HCT116 (cell line): ENCODE results near the gene GNL3L. TPM values are rescaled to one million over a fixed set of nuclear protein-coding genes. Genes with fewer than 3 reads are reported as not detected.
A peak's percentile ranks its signal among the peaks of the same experiment; 100 is the strongest.

ENCODE experiments used
- ATAC-seq: fragments of 200-7000 bp; cut with Tn5 transposase; 2 replicates; pipeline ENCODE4 v1.9.1; 2020; ENCODE audit warnings: mild to moderate bottlenecking, moderate library complexity
- BruUV-seq: library from RNA; stranded (reverse); fragments of 400-500 nt; replicated peaks from 2 replicates; lab custom pipeline; 2021; lab: Mats Ljungman, UMichigan
- CTCF ChIA-PET: fragments of 300-600 bp; sonication (Branson Sonifier 250); formaldehyde crosslinking; loops from one replicate; lab custom pipeline; 2021; ENCODE audit warnings: antibody characterized with exemption; lab: Charles Lee
- POLR2A ChIA-PET: fragments of 300-600, 350-600 bp; sonication (Branson Sonifier 250); formaldehyde crosslinking; loops from one replicate; lab custom pipeline; 2021; ENCODE audit warnings: antibody characterized with exemption; lab: Charles Lee
- RAD21 ChIA-PET, 2 experiments: fragments of 300-600 bp; sonication (Branson Sonifier 250); formaldehyde crosslinking; loops; one replicate each; lab custom pipeline; 2023; ENCODE audit warnings: low total read pairs in 2 of 2; ENCODE audit not compliant: uncharacterized antibody in 2 of 2, unreplicated experiment in 2 of 2, low non-redundant PET in 1 of 2; lab: Charles Lee
- DNase-seq: peaks from one replicate; pipeline ENCODE4 v3.0.0-alpha.2; 2010; ENCODE audit warnings: low read depth, low spot score
- H2AFZ ChIP-seq: fragments of 200-600 bp; shearing (Covaris generic), sonication (generic); 2 replicates; pipeline ENCODE4 v1.6.1; 2017; ENCODE audit warnings: low read depth, mixed run types, mixed read lengths, antibody characterized with exemption, low read length; ENCODE audit not compliant: poor library complexity, severe bottlenecking
- H3K27ac ChIP-seq: 2 replicates; pipeline ENCODE4 v1.5.1; 2012; ENCODE audit warnings: low read depth, low read length
- H3K27me3 ChIP-seq: fragments of 200-600 bp; sonication (generic); 2 replicates; pipeline ENCODE4 v1.6.1; 2016; ENCODE audit warnings: mixed run types, low read length, mixed read lengths; ENCODE audit not compliant: insufficient read depth
- H3K36me3 ChIP-seq, 2 experiments: fragments of 200-500 bp in 1 of 2; fragments of 200-600 bp in 1 of 2; sonication (Bioruptor generic) in 1 of 2; sonication (generic) in 1 of 2; 2 replicates each; pipeline versions ENCODE4 v1.5.1 to v1.6.1; 2014 to 2016; ENCODE audit warnings: low read length in 2 of 2, inconsistent platforms in 1 of 2, mixed read lengths in 1 of 2, mixed run types in 1 of 2; ENCODE audit not compliant: insufficient read depth in 2 of 2, control insufficient read depth in 1 of 2
- H3K4me1 ChIP-seq, 2 experiments: fragments of 200-600 bp in 1 of 2; sonication (generic) in 1 of 2; 2 replicates each; pipeline versions ENCODE4 v1.5.1 to v1.6.1; 2012 to 2017; ENCODE audit warnings: low read length in 2 of 2, inconsistent platforms in 1 of 2, mild to moderate bottlenecking in 1 of 2, mixed read lengths in 1 of 2, mixed run types in 1 of 2, moderate library complexity in 1 of 2; ENCODE audit not compliant: insufficient read depth in 2 of 2, control insufficient read depth in 1 of 2
- H3K4me2 ChIP-seq: fragments of 200-600 bp; sonication (generic); 2 replicates; pipeline ENCODE4 v1.6.1; 2017; ENCODE audit warnings: mixed run types, low read length, mixed read lengths
- H3K4me3 ChIP-seq, 2 experiments: fragments of 200-600 bp in 1 of 2; sonication (generic) in 1 of 2; replicated peaks in 1 of 2; 2 replicates each; pipeline ENCODE4 v1.5.1; 2011 to 2016; ENCODE audit warnings: low read length in 2 of 2, control low read depth in 1 of 2, low read depth in 1 of 2, mild to moderate bottlenecking in 1 of 2, mixed read lengths in 1 of 2, mixed run types in 1 of 2
- H3K79me2 ChIP-seq: fragments of 200-600 bp; sonication (generic); 2 replicates; pipeline ENCODE4 v1.6.1; 2017; ENCODE audit warnings: mild to moderate bottlenecking, mixed run types, low read length, moderate library complexity, mixed read lengths; ENCODE audit not compliant: insufficient read depth
- H3K9ac ChIP-seq: fragments of 200-600 bp; sonication (generic); 2 replicates; pipeline ENCODE4 v1.6.1; 2016; ENCODE audit warnings: low read length, mixed read lengths
- H3K9me2 ChIP-seq: fragments of 200-600 bp; sonication (generic), shearing (Covaris generic); 2 replicates; pipeline ENCODE4 v1.6.1; 2017; ENCODE audit warnings: mixed run types, mild to moderate bottlenecking, moderate library complexity; ENCODE audit not compliant: insufficient read depth
- H3K9me3 ChIP-seq, 2 experiments: fragments of 200-500 bp in 1 of 2; fragments of 200-600 bp in 1 of 2; sonication (Bioruptor generic) in 1 of 2; sonication (generic) in 1 of 2; 2 replicates each; pipeline ENCODE4 v1.6.1; 2014 to 2017; ENCODE audit warnings: low read length in 2 of 2, mixed read lengths in 2 of 2, inconsistent platforms in 1 of 2, low read depth in 1 of 2, mild to moderate bottlenecking in 1 of 2, mixed run types in 1 of 2, moderate library complexity in 1 of 2; ENCODE audit not compliant: control insufficient read depth in 1 of 2, insufficient read depth in 1 of 2
- H4K20me1 ChIP-seq: fragments of 200-600 bp; sonication (generic), shearing (Covaris generic); 2 replicates; pipeline ENCODE4 v1.6.1; 2017; ENCODE audit warnings: mixed run types, mild to moderate bottlenecking, moderate library complexity; ENCODE audit not compliant: insufficient read depth
- CBX3 ChIP-seq: IDR thresholded peaks from 2 replicates; pipeline ENCODE4 v1.6.1; 2012; ENCODE audit warnings: low read depth
- CEBPB ChIP-seq: IDR thresholded peaks from 2 replicates; pipeline ENCODE4 v1.6.1; 2012; ENCODE audit warnings: low read depth
- EGR1 ChIP-seq: IDR thresholded peaks from 2 replicates; pipeline ENCODE4 v1.6.1; 2012; ENCODE audit warnings: low read depth
- ELF1 ChIP-seq: IDR thresholded peaks from 2 replicates; pipeline ENCODE4 v1.6.1; 2012; ENCODE audit warnings: low read depth, borderline replicate concordance
- EZH2 ChIP-seq: fragments of 200-600 bp; sonication (generic); IDR thresholded peaks from 2 replicates; pipeline ENCODE4 v1.6.1; 2017; ENCODE audit warnings: antibody characterized with exemption, mixed run types
- EZH2phosphoT487 ChIP-seq: fragments of 200-600 bp; IDR thresholded peaks from 2 replicates; pipeline ENCODE4 v1.6.1; 2018; ENCODE audit warnings: antibody characterized with exemption, borderline replicate concordance
- FOSL1 ChIP-seq: IDR thresholded peaks from 2 replicates; pipeline ENCODE4 v1.6.1; 2012; ENCODE audit warnings: low read depth
- JUND ChIP-seq: IDR thresholded peaks from 2 replicates; pipeline ENCODE4 v1.6.1; 2012
- POLR2AphosphoS5 ChIP-seq: IDR thresholded peaks from 2 replicates; pipeline ENCODE4 v1.6.1; 2011; ENCODE audit warnings: mild to moderate bottlenecking, low read depth, low read length, moderate library complexity
- RAD21 ChIP-seq: IDR thresholded peaks from 2 replicates; pipeline ENCODE4 v1.6.1; 2012; ENCODE audit warnings: low read depth, mild to moderate bottlenecking
- SIN3A ChIP-seq: IDR thresholded peaks from 2 replicates; pipeline ENCODE4 v1.6.1; 2012; ENCODE audit warnings: low read depth
- SP1 ChIP-seq: IDR thresholded peaks from 2 replicates; pipeline ENCODE4 v1.6.1; 2012; ENCODE audit warnings: low read depth
- SRF ChIP-seq: IDR thresholded peaks from 2 replicates; pipeline ENCODE4 v1.6.1; 2012; ENCODE audit warnings: low read depth
- TCF7L2 ChIP-seq: IDR thresholded peaks from 2 replicates; pipeline ENCODE4 v1.7.0; 2011; ENCODE audit warnings: borderline replicate concordance, inconsistent platforms; ENCODE audit not compliant: insufficient read depth, insufficient read length; ENCODE audit errors: extremely low read depth
- YY1 ChIP-seq: IDR thresholded peaks from 2 replicates; pipeline ENCODE4 v1.6.1; 2011; ENCODE audit warnings: low read length, low read depth, moderate library complexity, mild to moderate bottlenecking; ENCODE audit not compliant: insufficient replicate concordance; ENCODE audit errors: extremely low read depth
- ZNF274 ChIP-seq: fragments of 200-500 bp; sonication (Bioruptor generic); IDR thresholded peaks from 2 replicates; pipeline ENCODE4 v1.6.1; 2014; ENCODE audit warnings: mild to moderate bottlenecking, low read depth, low read length, inconsistent platforms
- intact Hi-C: fragments of 100-400 bp; cut with micrococcal nuclease; formaldehyde crosslinking; loops from 2 replicates; pipeline ENCODE4 v1.10.0; 2022
- total RNA-seq: library from RNA; stranded (reverse); gene quantifications from one replicate; pipeline ENCODE4 v1.2.1, GENCODE V29; 2021; ENCODE audit not compliant: unreplicated experiment
- TF ChIP-seq, protein P1 (sequence below): IDR thresholded peaks from 2 replicates; pipeline ENCODE4 v1.6.1; 2012
- TF ChIP-seq, protein P2 (sequence below): IDR thresholded peaks from 2 replicates; pipeline ENCODE4 v1.6.1; 2012; ENCODE audit warnings: low read depth
- TF ChIP-seq, protein P3 (sequence below): IDR thresholded peaks from 2 replicates; pipeline ENCODE4 v1.6.1; 2012

GNL3L gene
- total RNA-seq, 1 experiment from 2014 or later = 60.2 TPM

DNA sequence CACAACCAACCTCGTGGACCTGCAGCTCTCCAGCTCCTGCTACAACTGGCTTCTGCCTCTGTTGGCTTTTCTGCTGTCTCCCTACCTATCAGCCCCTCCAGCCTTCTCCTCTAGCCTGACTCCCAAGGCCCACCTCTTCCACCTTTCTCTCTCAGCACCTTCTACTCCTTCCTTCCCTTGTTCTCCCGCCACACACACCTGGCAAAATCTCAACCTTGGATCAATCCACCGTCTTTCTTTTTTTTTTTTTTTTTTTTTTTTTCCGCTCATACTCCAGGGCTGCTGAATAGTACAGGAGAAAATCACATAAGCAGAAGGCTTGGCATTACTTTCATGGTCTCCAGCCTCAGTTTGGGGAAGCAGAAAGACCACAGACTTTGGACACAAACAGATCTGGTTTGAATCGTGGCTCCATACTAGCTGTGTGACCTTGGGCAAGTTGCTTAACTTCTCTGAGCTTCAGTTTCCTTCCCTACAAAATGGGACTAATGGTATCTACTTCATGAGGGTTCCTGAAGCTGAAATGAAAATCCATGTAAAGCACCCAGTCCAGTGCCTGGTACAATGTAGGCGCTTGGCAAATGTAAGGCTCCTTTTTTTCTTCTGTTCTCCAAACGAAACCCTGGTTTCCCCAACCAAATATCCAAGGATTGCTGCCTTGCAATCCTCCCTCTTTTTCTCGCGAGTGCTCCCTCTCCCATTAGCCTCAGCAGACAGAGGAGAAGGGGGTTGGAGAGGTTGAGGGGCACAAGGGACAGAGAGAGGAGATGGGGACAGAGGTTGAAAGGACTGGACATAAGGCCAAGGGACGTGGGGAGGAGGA is 35.6 kb upstream of the GNL3L start:
- ChIA-PET CTCF (no interaction called here), RAD21 (no interaction called here), POLR2A (no interaction called here)
- Histone ChIP-seq H3K9ac (no peak overlapping the region), H3K9me3 (no peaks in the 10 kb centered on the region)
- TF ChIP-seq EZH2 (no peak), SIN3A (no peak), POLR2AphosphoS5 (no peak), YY1 (no peak), ELF1 (no peak), JUND (no peak), FOSL1 (no peak), EGR1 (no peak), SRF (no peak), ZNF274 (no peak), EZH2phosphoT487 (no peak), RAD21 (no peak), SP1 (no peak), CBX3 (no peak), TCF7L2 (no peak), CEBPB (no peak)
- TF ChIP-seq, protein P1, sequence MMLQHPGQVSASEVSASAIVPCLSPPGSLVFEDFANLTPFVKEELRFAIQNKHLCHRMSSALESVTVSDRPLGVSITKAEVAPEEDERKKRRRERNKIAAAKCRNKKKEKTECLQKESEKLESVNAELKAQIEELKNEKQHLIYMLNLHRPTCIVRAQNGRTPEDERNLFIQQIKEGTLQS = no peak
- TF ChIP-seq, protein P2, sequence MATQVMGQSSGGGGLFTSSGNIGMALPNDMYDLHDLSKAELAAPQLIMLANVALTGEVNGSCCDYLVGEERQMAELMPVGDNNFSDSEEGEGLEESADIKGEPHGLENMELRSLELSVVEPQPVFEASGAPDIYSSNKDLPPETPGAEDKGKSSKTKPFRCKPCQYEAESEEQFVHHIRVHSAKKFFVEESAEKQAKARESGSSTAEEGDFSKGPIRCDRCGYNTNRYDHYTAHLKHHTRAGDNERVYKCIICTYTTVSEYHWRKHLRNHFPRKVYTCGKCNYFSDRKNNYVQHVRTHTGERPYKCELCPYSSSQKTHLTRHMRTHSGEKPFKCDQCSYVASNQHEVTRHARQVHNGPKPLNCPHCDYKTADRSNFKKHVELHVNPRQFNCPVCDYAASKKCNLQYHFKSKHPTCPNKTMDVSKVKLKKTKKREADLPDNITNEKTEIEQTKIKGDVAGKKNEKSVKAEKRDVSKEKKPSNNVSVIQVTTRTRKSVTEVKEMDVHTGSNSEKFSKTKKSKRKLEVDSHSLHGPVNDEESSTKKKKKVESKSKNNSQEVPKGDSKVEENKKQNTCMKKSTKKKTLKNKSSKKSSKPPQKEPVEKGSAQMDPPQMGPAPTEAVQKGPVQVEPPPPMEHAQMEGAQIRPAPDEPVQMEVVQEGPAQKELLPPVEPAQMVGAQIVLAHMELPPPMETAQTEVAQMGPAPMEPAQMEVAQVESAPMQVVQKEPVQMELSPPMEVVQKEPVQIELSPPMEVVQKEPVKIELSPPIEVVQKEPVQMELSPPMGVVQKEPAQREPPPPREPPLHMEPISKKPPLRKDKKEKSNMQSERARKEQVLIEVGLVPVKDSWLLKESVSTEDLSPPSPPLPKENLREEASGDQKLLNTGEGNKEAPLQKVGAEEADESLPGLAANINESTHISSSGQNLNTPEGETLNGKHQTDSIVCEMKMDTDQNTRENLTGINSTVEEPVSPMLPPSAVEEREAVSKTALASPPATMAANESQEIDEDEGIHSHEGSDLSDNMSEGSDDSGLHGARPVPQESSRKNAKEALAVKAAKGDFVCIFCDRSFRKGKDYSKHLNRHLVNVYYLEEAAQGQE = no peak
- TF ChIP-seq, protein P3, sequence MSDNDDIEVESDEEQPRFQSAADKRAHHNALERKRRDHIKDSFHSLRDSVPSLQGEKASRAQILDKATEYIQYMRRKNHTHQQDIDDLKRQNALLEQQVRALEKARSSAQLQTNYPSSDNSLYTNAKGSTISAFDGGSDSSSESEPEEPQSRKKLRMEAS = no peak
- TF ChIP-seq, all 23 proteins: peak for 0
- intact Hi-C loops = no loop called here
- DNase-seq (no peak), ATAC-seq (no peak)
- no peaks in the 10 kb centered on the region for H3K9me2 ChIP-seq
- H2AFZ ChIP-seq = no peak overlapping the region
- H3K27ac ChIP-seq = no peak overlapping the region
- peak overlapping the region; percentile 40 for H3K4me2 ChIP-seq
- peaks cover 2 to 17% of the 10 kb centered on the region in 2 experiments; a peak in 2 of 4 replicates for H3K4me1 ChIP-seq
- no peak overlapping the region for H3K4me3 ChIP-seq
- BruUV-seq = TSS peak; percentile 69
- no peaks in the 10 kb centered on the region for H3K36me3 ChIP-seq
- no peaks in the 10 kb centered on the region for H4K20me1 ChIP-seq
- H3K27me3 ChIP-seq = no peaks in the 10 kb centered on the region
- no peaks in the 10 kb centered on the region for H3K79me2 ChIP-seq
